CD4-positive, alpha-beta T cell treated with Interleukin-6 at 100 ng/mL for 8 hours (primary cell): ENCODE data around the gene ADAP1.

ENCODE experiments used
- DNase-seq: peaks from one replicate; pipeline ENCODE4 v3.0.0-alpha.2; 2020; ENCODE audit warnings: mixed read lengths, low spot score

The ADAP1 gene

GRCh38 chr7:860149-860548, 94.3 kb downstream of the ADAP1 start:
- no peak for DNase-seq

- DNase-seq: no peak
Observed at GRCh38 chr7:859359-860030, 95.0 kb downstream of the ADAP1 start.

GRCh38 chr7:857661-858060, 96.8 kb downstream of the ADAP1 start:
- DNase-seq: no peak

- DNase-seq: no peak
Observed at GRCh38 chr7:856444-857095, 97.9 kb downstream of the ADAP1 start.

GRCh38 chr7:855686-856369, 98.7 kb downstream of the ADAP1 start:
- no peak for DNase-seq

- no peak for DNase-seq
Observed at GRCh38 chr7:854118-854775, 100.2 kb downstream of the ADAP1 start.

- DNase-seq: no peak
Observed at GRCh38 chr7:853366-854117, 100.9 kb downstream of the ADAP1 start.

- DNase-seq: no peak
Observed at GRCh38 chr7:851204-851603, 103.3 kb downstream of the ADAP1 start.

GRCh38 chr7:849781-850180, 104.7 kb downstream of the ADAP1 start:
- DNase-seq: no peak

- no peak for DNase-seq
Observed at GRCh38 chr7:849145-849544, 105.3 kb downstream of the ADAP1 start.
